ENCODE measurements around the gene TEX261.

TEX261 gene

DNA sequence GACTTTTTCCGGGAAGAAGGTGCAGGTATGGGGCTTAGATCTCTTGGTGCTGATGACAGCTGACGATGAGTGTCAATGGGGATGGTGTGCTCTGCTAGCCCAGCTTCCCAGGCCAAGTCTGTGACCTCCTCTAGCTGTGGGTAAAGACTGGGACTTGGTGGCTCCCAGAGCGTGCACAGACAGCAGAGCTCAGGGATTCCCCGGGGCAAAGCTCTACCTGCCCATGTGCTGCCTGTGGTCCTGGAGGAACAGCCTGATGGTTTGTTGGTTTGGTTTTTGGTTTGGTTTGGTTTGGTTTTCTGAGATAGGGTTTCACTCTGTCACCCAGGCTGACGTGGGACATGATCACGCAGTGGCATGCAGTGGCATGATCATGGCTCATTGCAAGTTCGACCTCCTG is 39.8 kb downstream of the TEX261 start:
- DNase-seq: no peak

- DNase-seq: no peak
Observed at GRCh38 chr2:70949086-70949485, 45.6 kb downstream of the TEX261 start.

GRCh38 chr2:70948337-70949003 is 46.2 kb downstream of the TEX261 start:
- no peak for DNase-seq

GRCh38 chr2:70947556-70948184 is 47.0 kb downstream of the TEX261 start:
- DNase-seq: no peak

DNA sequence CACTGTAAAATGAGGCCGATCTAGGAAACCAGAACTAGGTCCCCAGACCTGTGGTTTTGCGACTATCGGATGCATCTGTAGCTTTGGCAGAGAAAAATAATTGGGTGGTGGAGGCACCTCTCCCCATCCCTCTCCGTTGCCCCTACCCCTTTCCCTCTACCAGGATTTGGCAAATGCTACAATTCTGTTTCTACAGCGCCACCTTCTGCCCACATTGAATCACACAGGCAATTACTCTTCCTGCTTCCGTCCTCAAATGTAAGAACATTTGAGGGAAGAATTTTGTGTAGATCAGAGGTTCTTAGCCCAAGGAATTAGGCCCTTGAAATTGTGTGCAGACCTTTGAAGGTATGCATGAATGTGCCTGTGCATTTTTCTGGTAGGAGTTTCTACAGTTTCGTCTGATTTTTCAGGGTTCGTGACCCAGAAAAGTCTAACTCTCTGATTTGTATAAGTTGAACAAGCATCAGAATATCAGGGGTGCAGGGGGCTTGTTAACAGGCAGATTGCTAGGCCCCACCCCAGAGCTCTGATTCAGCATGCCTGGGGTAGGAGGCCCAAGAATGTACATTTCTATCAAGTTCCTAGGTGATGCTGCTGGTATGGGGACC is 47.7 kb downstream of the TEX261 start:
- no peak for DNase-seq

GRCh38 chr2:70944111-70944690 is 50.5 kb downstream of the TEX261 start:
- no peak for DNase-seq

GRCh38 chr2:70943205-70943871 is 51.3 kb downstream of the TEX261 start:
- DNase-seq: no peak

DNA sequence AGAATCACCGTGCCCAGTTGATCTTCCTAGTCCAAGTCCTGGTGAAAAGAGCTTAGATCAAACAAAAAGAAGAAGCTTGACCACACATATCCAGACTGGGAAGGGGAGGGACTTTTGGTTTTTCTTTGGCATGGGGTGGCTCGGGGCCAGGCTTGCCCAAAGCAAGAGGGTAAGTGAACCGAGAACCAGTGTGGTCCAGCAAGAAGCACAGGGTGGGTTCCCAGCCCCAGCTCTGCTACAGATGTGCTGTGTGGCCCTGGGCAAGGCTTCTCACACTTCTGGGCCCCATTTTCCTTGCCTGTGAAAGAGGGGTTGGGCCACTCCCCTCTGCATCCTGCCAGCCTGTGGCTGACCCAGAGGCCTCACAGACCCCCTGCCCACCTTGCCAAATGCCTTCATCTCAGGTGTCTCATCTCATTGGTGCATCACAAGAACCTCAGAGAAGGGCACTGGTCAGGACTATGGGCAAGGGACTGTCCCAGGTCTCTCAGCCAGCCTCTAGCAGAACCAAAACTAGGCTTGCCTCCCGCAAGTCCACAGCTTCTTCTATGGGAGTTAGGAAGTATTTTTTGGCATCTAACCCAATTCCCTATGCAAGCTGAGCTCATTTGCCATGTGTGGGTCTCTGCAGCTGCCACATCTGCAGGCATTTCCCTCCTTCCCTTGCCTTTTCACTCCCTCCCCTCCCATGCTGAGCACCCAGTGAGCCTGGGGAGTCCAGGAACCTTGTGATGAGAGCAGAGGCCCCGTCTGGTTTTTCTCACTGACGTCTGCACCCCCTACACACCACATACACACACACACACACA is 52.1 kb downstream of the TEX261 start:
- no peak for DNase-seq

DNA sequence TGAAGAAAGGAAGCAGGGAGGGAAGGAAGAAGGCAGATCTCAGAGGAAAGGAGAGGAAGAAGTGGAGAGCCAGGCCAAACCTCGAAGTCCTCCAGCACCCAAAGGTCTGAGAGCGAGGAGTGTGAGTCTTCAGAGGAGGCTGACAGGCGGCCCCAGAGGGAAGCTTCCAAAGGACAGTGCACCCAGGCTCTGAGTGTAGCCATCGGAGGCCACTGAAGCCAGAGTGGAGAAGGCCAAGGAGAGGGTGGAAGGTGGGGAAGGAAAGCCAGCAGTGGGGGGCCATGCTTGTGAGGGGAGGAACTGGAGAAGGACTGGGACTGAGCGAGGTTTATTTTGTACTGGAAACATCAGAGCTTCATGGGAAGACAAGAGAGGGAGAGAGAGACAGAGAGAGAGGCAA is 53.0 kb downstream of the TEX261 start:
- DNase-seq: no peak

DNA sequence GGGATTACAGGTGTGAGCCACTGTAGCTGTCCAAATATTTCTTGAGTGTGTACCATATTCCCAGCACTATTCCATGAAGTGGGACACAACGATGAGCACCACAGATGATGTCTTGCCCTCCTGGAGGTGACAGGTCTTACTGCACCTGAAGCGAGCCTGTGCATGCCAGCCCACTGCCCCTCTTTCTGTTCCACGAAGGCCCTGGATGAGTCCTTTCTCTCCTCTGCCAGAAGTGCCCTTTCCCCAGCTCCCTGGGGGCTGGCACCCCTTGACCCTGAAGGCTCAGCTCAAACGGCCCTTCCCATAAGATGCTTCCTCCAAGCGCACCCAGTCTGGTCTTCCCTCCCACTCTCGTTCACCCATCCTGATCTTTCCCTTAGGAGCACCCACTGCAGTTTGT is 53.5 kb downstream of the TEX261 start:
- no peak for DNase-seq

GRCh38 chr2:70939839-70940580 is 54.7 kb downstream of the TEX261 start:
- DNase-seq: no peak

- no peak for DNase-seq
Observed at GRCh38 chr2:70939001-70939838, 55.5 kb downstream of the TEX261 start.

DNA sequence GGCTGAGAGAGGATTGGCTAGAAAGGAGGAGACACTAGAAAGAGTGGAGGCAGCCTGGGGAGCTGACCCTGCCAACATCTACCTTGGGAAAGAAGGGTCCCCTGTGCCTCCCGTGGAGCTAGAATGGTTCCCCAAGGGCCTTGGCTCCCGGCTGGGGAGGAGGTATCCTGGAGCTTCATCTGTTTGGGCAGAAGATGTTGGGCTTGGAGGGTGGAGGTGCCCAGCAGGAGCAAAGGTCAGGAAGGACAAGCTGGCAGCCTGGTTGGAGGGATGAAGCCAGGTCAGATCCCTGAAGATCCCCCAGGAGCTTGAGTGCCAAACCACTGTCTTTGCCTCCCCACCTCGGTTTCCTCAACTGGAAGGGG is 56.1 kb downstream of the TEX261 start:
- DNase-seq: no peak

GRCh38 chr2:70937866-70938585 is 56.6 kb downstream of the TEX261 start:
- DNase-seq: no peak

DNA sequence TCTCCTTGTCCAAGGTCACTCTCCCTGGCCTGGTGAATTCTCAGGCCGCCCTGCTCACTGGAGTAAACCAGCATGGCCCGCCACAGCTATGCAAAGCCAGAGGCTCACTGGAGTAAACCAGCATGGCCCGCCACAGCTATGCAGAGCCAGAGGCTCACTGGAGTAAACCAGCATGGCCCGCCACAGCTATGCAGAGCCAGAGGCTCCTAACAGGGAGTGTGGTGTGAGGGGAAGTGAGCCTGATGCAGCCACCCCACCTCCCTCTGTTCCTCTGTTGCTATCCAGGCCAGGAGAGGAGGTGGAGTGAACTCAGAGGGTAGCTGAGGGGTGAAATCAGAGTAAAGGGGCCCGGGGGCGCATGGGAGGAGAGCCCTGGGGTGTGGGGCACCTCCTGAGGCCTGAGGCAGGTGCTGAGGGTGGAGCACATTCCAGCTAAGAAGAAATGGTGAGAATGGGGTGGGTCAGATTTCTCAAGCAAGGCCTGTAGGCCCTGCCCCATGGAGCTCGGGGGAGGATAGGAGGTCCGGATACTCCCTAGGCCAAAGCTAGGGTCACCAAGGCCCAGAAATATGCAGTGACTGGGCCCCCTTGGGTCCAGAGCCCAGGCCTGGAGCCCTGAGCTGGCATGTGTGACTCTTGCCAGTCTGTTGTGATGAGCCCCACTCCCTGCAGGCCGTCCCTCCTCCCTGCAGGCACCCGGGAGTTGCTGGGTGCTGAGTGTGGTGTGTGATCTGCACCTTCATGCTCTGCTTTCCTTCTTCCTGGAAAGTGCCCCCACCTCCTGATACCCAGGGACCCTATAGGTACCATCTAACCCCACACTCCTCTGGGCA is 57.5 kb downstream of the TEX261 start:
- DNase-seq: no peak

DNA sequence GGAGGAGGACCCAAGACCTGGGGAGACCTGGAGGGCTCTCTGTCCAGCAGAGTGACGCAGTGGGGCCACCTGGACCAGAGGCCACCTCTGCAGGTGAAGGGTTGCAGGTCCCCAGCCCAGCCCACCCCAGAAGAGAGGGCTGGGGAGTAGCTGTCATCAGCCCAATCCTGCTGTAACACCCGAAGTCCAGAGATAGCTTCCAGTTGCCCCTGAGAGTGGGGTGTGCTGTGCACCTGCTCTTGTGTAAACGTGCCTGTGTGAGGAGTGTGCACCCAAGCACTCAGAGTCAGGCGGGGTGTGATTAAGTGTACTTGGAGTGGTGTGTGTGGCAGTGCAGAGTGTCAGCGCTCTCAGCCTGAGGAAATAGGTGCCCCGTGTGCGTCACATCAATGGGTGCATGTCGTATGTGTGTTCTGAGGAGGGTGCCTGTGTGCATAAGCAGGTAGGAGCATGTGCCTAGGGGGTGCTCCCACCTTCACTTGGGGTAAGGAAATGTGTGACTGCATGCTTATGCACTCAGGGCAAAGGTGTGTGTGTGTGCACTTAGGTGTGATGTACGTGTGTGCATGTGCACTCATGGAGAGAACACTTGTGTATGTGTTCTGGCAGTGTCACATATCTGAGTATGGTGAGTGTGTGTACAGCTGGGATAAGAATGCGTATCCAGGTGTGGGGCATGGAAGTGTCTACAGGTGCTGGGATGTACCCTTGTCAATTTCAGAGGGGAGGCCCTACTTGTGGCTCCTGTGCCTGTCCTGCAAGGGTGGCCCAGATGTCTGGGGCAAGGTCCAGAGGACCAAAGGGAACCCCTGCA is 58.3 kb downstream of the TEX261 start:
- no peak for DNase-seq
